GM18873 (cell line): Measurements from ENCODE around the gene SOCS3.

Experiments used
- ATAC-seq: cut with Tn5 transposase; IDR thresholded peaks from one replicate; pipeline ENCODE4 v1.9.1; 2021; ENCODE audit warnings: mild to moderate bottlenecking, moderate library complexity, moderate number of reproducible peaks; ENCODE audit not compliant: unreplicated experiment, low FRiP score

SOCS3 gene

GRCh38 chr17:78359997-78360370 lies at the start of gene SOCS3:
Gene SOCS3, minus strand, starts transcription at chr17:78360077. Its CDS starts 982 bp downstream, at chr17:78359095.
- ATAC-seq = no peak

GRCh38 chr17:78409191-78409928 lies 49.5 kb upstream of the SOCS3 start:
- ATAC-seq = no peak

- no peak for ATAC-seq
These were observed 48.7 kb upstream of the SOCS3 start for GRCh38 chr17:78408476-78409050.

GRCh38 chr17:78407387-78408000 lies 47.6 kb upstream of the SOCS3 start:
- ATAC-seq = no peak

GRCh38 chr17:78406920-78407319 lies 47.0 kb upstream of the SOCS3 start:
- ATAC-seq = no peak

GRCh38 chr17:78406396-78406795 lies 46.5 kb upstream of the SOCS3 start:
- no peak for ATAC-seq

- no peak for ATAC-seq
These were observed 43.9 kb upstream of the SOCS3 start for GRCh38 chr17:78403822-78404221.

- no peak for ATAC-seq
These were observed 42.0 kb upstream of the SOCS3 start for GRCh38 chr17:78401891-78402290.

GRCh38 chr17:78401246-78401645 lies 41.4 kb upstream of the SOCS3 start:
- ATAC-seq = no peak

GRCh38 chr17:78400581-78401240 lies 40.8 kb upstream of the SOCS3 start:
- ATAC-seq = no peak

- no peak for ATAC-seq
These were observed 39.8 kb upstream of the SOCS3 start for GRCh38 chr17:78399693-78400144.

GRCh38 chr17:78399028-78399692 lies 39.3 kb upstream of the SOCS3 start:
- ATAC-seq = no peak

- no peak for ATAC-seq
These were observed 38.5 kb upstream of the SOCS3 start for GRCh38 chr17:78398390-78398789.

GRCh38 chr17:78397681-78398101 lies 37.8 kb upstream of the SOCS3 start:
- ATAC-seq = no peak

- no peak for ATAC-seq
These were observed 36.8 kb upstream of the SOCS3 start for GRCh38 chr17:78396441-78397337.

- no peak for ATAC-seq
These were observed 35.3 kb upstream of the SOCS3 start for GRCh38 chr17:78395155-78395554.

- no peak for ATAC-seq
These were observed 34.3 kb upstream of the SOCS3 start for GRCh38 chr17:78394209-78394608.

- no peak for ATAC-seq
These were observed 33.7 kb upstream of the SOCS3 start for GRCh38 chr17:78393575-78393974.

- ATAC-seq = no peak
These were observed 32.4 kb upstream of the SOCS3 start for GRCh38 chr17:78392295-78392694.

- no peak for ATAC-seq
These were observed 32.0 kb upstream of the SOCS3 start for GRCh38 chr17:78391843-78392242.
